Measurements from ENCODE around the gene MBD3L1. TPM values are rescaled to one million over a fixed set of nuclear protein-coding genes. Genes with fewer than 3 reads are reported as not detected.

MBD3L1 gene
- total and polyA plus RNA-seq, 3 donors from 2014 or later: 5.1 to 39.6 (median 7.3) TPM

DNA sequence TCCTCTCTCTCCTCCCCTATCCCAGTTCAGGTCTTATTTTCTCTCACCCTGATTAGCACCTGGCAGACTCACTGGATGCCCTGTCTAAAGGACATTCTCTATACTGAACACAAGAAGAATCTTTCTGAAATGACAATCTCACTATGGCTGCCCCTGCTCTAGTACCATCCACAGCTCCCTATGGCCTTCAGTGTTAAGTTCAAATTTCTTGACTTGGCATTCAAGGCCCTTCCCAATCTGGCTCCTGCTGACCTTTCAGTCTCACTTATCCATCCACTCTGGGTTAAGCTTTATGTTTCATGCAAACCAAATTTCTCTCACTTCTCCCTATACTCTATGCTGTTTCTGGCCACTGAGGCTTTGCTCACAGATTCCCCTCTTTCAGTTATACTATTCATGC is 34.2 kb downstream of the MBD3L1 start:
- Histone ChIP-seq H3K36me3 (ENCODE audit: low read depth, missing control alignments) (no peaks in the 10 kb centered on the region), H3K27ac (no peak overlapping the region), H3K4me3 (no peak overlapping the region), H3K9me3 (no peaks in the 10 kb centered on the region), H3K4me1 (no peaks in the 10 kb centered on the region), H3K27me3 (no peaks in the 10 kb centered on the region)
- DNase-seq: no peak
- no peak for TF ChIP-seq POLR2A (IDR thresholded peaks at IDR 0.05)
- TF ChIP-seq, protein P1, sequence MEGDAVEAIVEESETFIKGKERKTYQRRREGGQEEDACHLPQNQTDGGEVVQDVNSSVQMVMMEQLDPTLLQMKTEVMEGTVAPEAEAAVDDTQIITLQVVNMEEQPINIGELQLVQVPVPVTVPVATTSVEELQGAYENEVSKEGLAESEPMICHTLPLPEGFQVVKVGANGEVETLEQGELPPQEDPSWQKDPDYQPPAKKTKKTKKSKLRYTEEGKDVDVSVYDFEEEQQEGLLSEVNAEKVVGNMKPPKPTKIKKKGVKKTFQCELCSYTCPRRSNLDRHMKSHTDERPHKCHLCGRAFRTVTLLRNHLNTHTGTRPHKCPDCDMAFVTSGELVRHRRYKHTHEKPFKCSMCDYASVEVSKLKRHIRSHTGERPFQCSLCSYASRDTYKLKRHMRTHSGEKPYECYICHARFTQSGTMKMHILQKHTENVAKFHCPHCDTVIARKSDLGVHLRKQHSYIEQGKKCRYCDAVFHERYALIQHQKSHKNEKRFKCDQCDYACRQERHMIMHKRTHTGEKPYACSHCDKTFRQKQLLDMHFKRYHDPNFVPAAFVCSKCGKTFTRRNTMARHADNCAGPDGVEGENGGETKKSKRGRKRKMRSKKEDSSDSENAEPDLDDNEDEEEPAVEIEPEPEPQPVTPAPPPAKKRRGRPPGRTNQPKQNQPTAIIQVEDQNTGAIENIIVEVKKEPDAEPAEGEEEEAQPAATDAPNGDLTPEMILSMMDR (IDR thresholded peaks at IDR 0.05): no peak
- intact Hi-C loops (cut with DNase I; ENCODE audit: low total_unique reads): no loop called here

- peak; percentile 74 for DNase-seq
- no peak overlapping the region for H3K27ac ChIP-seq
- intact Hi-C loops (cut with DNase I; ENCODE audit: low total_unique reads): no loop called here
- TF ChIP-seq, protein P1 (IDR thresholded peaks at IDR 0.05): no peak
- TF ChIP-seq POLR2A (IDR thresholded peaks at IDR 0.05): no peak
- H3K36me3 ChIP-seq (ENCODE audit: low read depth, missing control alignments): no peaks in the 10 kb centered on the region
- H3K9me3 ChIP-seq: no peaks in the 10 kb centered on the region
- WGBS, 2 donors: 16% methylated on average over 6 of the region's 6 CpGs
- no peaks in the 10 kb centered on the region for H3K4me1 ChIP-seq
- H3K4me3 ChIP-seq: no peak overlapping the region
- no peaks in the 10 kb centered on the region for H3K27me3 ChIP-seq
Observed at GRCh38 chr19:8877854-8878705, 45.9 kb downstream of the MBD3L1 start.

DNA sequence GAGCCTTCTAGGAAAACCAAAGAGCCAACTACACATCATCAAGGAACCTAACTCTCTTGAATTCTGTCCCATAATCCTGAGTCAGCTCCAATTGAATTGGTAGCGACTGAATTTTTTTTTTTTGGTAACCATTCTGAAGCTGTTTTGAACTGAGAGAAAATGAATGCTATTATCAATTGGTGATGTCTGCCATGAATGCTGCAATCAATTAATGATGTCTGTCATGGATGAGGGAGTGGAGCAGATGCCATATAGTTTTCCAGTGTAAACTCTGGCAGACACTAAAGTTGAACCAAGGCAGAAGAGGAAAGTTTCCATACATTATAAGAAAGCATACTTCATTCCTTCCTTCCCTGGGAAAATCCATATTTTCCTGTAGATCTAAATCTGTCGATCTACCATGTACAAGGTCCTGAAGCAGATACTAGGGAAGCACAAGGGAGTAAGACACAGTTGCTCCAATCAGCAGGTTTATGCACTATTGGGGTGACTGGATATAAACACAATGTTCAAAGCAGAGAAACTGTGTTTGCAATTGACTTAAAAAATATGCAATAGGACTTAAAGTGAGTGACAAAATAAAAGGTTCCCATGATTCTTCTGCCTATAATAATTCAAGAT is 48.8 kb downstream of the MBD3L1 start:
- no peaks in the 10 kb centered on the region for H3K4me1 ChIP-seq
- 64 to 71% methylated on average over 2 of the region's 2 CpGs for WGBS, 2 donors
- H3K36me3 ChIP-seq (ENCODE audit: low read depth, missing control alignments): no peaks in the 10 kb centered on the region
- no peak overlapping the region for H3K4me3 ChIP-seq
- TF ChIP-seq, protein P1 (IDR thresholded peaks at IDR 0.05): no peak
- no peak for TF ChIP-seq POLR2A (IDR thresholded peaks at IDR 0.05)
- no peaks in the 10 kb centered on the region for H3K9me3 ChIP-seq
- no peak overlapping the region for H3K27ac ChIP-seq
- intact Hi-C loops (cut with DNase I; ENCODE audit: low total_unique reads): no loop called here
- DNase-seq: no peak
- H3K27me3 ChIP-seq: no peaks in the 10 kb centered on the region

DNA sequence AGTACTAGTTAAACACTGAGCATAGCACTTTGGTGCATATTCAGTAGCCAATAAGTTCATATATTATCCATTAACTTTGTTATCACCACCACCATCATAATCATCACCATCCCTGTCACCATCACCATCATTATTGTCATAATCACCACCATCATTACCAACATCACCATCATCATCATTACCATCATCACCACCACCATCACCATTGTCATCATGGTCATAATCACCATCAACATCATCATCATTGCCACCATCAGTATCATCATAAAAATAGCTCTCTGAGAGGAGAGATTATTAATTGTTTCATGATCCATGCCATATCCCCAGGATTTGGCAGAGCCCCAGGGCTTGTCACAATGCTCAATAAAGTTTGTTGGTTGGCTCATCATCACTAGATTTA is 49.3 kb downstream of the MBD3L1 start:
- no peaks in the 10 kb centered on the region for H3K9me3 ChIP-seq
- no peak for DNase-seq
- TF ChIP-seq, protein P1 (IDR thresholded peaks at IDR 0.05): no peak
- TF ChIP-seq POLR2A (IDR thresholded peaks at IDR 0.05): no peak
- no peak overlapping the region for H3K4me3 ChIP-seq
- no peak overlapping the region for H3K27ac ChIP-seq
- intact Hi-C loops (cut with DNase I; ENCODE audit: low total_unique reads): no loop called here
- H3K4me1 ChIP-seq: no peaks in the 10 kb centered on the region
- H3K36me3 ChIP-seq (ENCODE audit: low read depth, missing control alignments): no peaks in the 10 kb centered on the region
- H3K27me3 ChIP-seq: no peaks in the 10 kb centered on the region
